ENCODE data around the gene ASB10.

DNA sequence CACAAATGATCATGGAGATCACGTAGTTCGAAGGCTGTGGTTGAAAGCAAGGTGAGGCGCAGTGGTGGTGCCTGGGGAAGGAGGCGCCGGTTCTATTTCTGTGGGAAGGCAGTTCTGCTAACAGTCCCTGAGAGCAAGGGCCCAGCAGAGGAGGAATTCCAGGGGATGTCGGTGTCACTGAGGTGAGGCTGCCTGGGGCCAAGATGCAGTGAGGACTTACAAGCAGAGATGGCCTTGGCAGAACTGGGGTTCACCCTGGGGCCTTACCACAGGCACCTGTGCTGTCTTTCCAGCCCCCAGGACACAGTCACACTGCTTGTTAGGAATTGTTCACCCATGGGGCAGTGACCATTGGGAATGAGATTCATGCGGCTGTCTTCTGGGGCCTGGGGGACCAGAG lies 46.2 kb downstream of the ASB10 start:
- no peak for TF ChIP-seq CTCF (IDR thresholded peaks at IDR 0.05)
- TF ChIP-seq ZFX (IDR thresholded peaks at IDR 0.05; ENCODE audit: borderline replicate concordance) = no peak

All from 22Rv1 (cell line).